GM12865 (cell line): ENCODE measurements around the gene GRHL1.

ENCODE experiments used
- DNase-seq: peaks from one replicate; pipeline ENCODE4 v3.0.0; 2010; ENCODE audit warnings: low read depth
- H3K4me3 ChIP-seq: 2 replicates; pipeline ENCODE4 v1.5.1; 2011; ENCODE audit warnings: mild to moderate bottlenecking, low read depth, low read length, control low read depth
- TF ChIP-seq, protein P1 (sequence below): IDR thresholded peaks from 2 replicates; pipeline ENCODE4 v1.5.1; 2011; ENCODE audit warnings: low read length, control low read depth, low read depth, inconsistent platforms; ENCODE audit not compliant: insufficient read depth; ENCODE audit errors: missing control alignments

GRHL1 gene

DNA sequence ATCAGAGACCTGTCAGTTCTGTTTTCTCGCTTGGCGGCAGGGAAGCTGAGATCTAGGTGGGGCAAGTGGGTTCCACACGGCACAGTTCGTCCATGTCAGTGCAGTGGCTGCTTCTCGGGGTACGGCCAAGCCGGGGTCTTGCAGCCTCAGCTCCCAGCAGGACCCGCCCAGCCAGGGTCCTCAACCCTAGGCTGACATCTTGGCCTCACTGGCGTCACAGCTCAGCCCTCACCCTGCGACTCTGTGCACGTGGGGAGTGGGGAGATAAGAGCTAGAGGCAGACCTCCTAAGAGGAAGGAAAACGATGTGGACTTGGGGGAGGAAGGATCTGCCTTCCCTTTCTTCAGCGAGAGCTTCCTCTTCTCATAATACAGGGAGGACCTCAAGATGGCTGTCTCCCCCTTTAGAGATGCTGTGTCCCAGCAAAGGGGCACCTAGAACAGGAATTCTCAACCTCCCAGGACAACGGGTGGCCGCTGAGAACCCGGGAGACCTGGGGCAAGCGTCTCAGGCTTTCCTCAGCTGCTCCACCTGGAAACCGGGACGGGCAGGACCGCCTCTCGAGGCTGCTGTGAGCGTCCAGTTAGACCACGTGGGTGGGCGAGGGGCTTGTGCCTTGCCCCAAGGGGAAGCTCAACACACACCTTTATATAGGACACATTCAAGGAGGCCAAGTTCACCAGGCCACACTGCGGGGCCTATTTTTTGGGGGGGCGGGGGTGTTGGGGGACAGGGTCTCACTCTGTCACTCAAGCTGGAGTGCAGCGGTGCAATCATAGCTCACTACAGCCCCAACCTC is 68.3 kb downstream of the GRHL1 start:
- H3K4me3 ChIP-seq = no peak overlapping the region
- DNase-seq = no peak
- TF ChIP-seq, protein P1, sequence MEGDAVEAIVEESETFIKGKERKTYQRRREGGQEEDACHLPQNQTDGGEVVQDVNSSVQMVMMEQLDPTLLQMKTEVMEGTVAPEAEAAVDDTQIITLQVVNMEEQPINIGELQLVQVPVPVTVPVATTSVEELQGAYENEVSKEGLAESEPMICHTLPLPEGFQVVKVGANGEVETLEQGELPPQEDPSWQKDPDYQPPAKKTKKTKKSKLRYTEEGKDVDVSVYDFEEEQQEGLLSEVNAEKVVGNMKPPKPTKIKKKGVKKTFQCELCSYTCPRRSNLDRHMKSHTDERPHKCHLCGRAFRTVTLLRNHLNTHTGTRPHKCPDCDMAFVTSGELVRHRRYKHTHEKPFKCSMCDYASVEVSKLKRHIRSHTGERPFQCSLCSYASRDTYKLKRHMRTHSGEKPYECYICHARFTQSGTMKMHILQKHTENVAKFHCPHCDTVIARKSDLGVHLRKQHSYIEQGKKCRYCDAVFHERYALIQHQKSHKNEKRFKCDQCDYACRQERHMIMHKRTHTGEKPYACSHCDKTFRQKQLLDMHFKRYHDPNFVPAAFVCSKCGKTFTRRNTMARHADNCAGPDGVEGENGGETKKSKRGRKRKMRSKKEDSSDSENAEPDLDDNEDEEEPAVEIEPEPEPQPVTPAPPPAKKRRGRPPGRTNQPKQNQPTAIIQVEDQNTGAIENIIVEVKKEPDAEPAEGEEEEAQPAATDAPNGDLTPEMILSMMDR = no peak

- TF ChIP-seq, protein P1 = no peak
- H3K4me3 ChIP-seq = no peak overlapping the region
These were observed 70.5 kb downstream of the GRHL1 start for GRCh38 chr2:10022041-10022421.

GRCh38 chr2:10022445-10022844 is 71.0 kb downstream of the GRHL1 start:
- H3K4me3 ChIP-seq = no peak overlapping the region
- TF ChIP-seq, protein P1 = peak; percentile 32
- no peak for DNase-seq

More at GRCh38 chr2:10022041-10022421, 70.5 kb downstream of the GRHL1 start:
- DNase-seq = no peak

DNA sequence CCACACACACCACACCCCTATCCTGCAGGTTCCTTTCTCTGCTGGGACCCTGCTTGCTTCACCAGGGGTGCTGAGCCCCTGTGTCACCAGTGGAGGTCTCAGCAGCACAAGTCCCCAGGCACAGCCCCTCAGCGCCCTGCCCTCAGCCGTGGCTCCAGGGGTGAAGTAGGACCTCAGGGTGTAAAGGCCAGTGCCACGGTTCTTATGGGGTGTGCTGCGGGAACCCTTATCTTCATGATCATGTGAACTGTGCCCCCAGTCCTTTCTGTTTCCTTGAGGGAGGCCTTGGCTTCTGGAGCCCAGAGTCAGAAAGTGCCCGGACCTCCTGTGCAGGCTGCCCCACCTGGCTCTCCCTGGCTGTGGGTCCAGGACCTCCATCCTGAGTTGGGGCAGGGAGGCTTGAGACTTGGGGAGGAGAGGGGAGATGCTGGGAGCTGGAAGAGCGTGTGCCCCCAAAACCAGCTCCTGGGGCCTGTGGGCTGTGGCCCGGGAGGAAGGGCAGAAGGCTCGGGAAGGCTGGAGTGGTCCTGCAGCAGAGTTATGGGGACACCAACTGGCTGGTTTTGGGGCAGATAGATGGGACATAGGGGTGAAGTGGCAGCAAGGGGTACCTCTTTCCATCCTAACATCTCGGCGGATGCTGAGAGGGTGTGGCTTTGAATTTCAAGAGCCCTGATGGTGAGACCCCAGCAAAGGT is 71.6 kb downstream of the GRHL1 start:
- TF ChIP-seq, protein P1 = no peak
- no peak overlapping the region for H3K4me3 ChIP-seq
- no peak for DNase-seq

GRCh38 chr2:10026940-10027569 is 75.6 kb downstream of the GRHL1 start:
- TF ChIP-seq, protein P1 = no peak
- H3K4me3 ChIP-seq = no peak overlapping the region
- DNase-seq = no peak

DNA sequence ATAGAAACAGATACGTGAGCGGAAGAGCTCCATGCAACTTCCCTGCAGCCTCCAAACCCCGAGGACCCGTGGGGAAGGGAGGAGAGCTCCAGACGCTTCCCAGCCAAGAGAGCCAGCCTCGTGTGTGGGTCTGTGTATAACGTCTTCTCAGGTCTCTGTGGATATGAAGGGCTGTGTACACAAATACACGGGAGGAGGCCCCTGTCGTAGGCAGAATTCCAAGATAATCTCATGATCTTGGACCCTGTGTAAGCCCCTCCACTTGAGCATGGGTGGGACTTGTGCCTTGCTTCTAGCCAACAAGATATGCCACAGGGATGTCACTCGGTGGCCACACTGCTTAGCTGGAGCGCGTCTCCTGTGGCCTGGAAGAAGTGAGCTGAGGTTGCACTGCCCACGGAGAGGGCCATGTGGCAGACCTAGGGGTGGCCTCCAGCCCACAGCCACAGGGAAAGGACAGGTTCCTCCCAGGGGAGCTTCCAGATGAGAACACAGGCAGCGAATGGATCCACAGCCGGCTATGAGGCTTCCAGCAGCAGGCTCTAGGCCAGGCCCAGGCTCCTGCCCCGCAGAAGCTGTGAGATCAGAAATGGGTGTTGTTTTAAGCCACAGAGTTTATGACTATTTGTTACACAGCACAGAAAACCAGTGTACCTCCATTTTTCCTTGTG is 76.3 kb downstream of the GRHL1 start:
- H3K4me3 ChIP-seq = no peak overlapping the region
- TF ChIP-seq, protein P1 = no peak
- no peak for DNase-seq
